H9 (cell line): ENCODE results near the gene CLINT1. TPM values are rescaled to one million over a fixed set of nuclear protein-coding genes. Genes with fewer than 3 reads are reported as not detected.

Experiments used
- DNase-seq: peaks from one replicate; pipeline ENCODE4 v3.0.0-alpha.2; 2017
- H2AFZ ChIP-seq: one replicate; pipeline ENCODE4 v1.6.1; 2013; ENCODE audit warnings: mild to moderate bottlenecking, low read length, control low read depth, moderate library complexity
- H2AK5ac ChIP-seq: 2 replicates; pipeline ENCODE4 v1.6.1; 2013; ENCODE audit warnings: low read length, control low read depth, mixed read lengths; ENCODE audit not compliant: insufficient read length
- H2BK120ac ChIP-seq: one replicate; pipeline ENCODE4 v1.6.1; 2013; ENCODE audit warnings: low read depth, mild to moderate bottlenecking, low read length, control low read depth, inconsistent platforms; ENCODE audit not compliant: poor library complexity, severe bottlenecking
- H2BK12ac ChIP-seq: 2 replicates; pipeline ENCODE4 v1.6.1; 2013; ENCODE audit warnings: low read length, control low read depth, mixed read lengths, low read depth; ENCODE audit not compliant: insufficient read length
- H2BK15ac ChIP-seq: 2 replicates; pipeline ENCODE4 v1.6.1; 2013; ENCODE audit warnings: low read depth, low read length, control low read depth
- H2BK20ac ChIP-seq: one replicate; pipeline ENCODE4 v1.6.1; 2013; ENCODE audit warnings: low read depth, mild to moderate bottlenecking, low read length, control low read depth, inconsistent platforms; ENCODE audit not compliant: poor library complexity, severe bottlenecking
- H2BK5ac ChIP-seq: 2 replicates; pipeline ENCODE4 v1.6.1; 2013; ENCODE audit warnings: low read length, control low read depth, mixed read lengths; ENCODE audit not compliant: insufficient read length
- H3K14ac ChIP-seq: 2 replicates; pipeline ENCODE4 v1.6.1; 2013; ENCODE audit warnings: low read length, control low read depth; ENCODE audit not compliant: insufficient read depth
- H3K18ac ChIP-seq: 2 replicates; pipeline ENCODE4 v1.6.1; 2013; ENCODE audit warnings: low read depth, mild to moderate bottlenecking, mixed read lengths, low read length, control low read depth; ENCODE audit not compliant: insufficient read length
- H3K23ac ChIP-seq: 2 replicates; pipeline ENCODE4 v1.6.1; 2013; ENCODE audit warnings: low read length, control low read depth, mixed read lengths, low read depth; ENCODE audit not compliant: insufficient read length
- H3K23me2 ChIP-seq: 2 replicates; pipeline ENCODE4 v1.6.1; 2013; ENCODE audit warnings: low read depth, mild to moderate bottlenecking, mixed read lengths, low read length, control low read depth; ENCODE audit not compliant: insufficient read length, poor library complexity, severe bottlenecking
- H3K27ac ChIP-seq: 2 replicates; pipeline ENCODE4 v1.5.1; 2013; ENCODE audit warnings: low read length, control low read depth, mixed read lengths, low read depth; ENCODE audit not compliant: insufficient read length
- H3K27me3 ChIP-seq: 2 replicates; pipeline ENCODE4 v1.6.1; 2013; ENCODE audit warnings: low read length, control low read depth, inconsistent platforms; ENCODE audit not compliant: insufficient read depth
- H3K4ac ChIP-seq: 2 replicates; pipeline ENCODE4 v1.6.1; 2013; ENCODE audit warnings: low read depth, mild to moderate bottlenecking, control low read depth, inconsistent platforms, low read length, moderate library complexity
- H3K4me1 ChIP-seq: 2 replicates; pipeline ENCODE4 v1.6.1; 2013; ENCODE audit warnings: low read length, control low read depth, inconsistent platforms; ENCODE audit not compliant: insufficient read depth
- H3K4me2 ChIP-seq: 2 replicates; pipeline ENCODE4 v1.6.1; 2013; ENCODE audit warnings: low read length, control low read depth, mixed read lengths; ENCODE audit not compliant: insufficient read length, insufficient read depth
- H3K56ac ChIP-seq: 2 replicates; pipeline ENCODE4 v1.6.1; 2013; ENCODE audit warnings: low read depth, mild to moderate bottlenecking, mixed read lengths, low read length, control low read depth; ENCODE audit not compliant: insufficient read length
- H3K79me1 ChIP-seq: 2 replicates; pipeline ENCODE4 v1.6.1; 2013; ENCODE audit warnings: low read depth, mild to moderate bottlenecking, moderate library complexity, low read length, control low read depth, inconsistent platforms; ENCODE audit not compliant: insufficient read depth, poor library complexity, severe bottlenecking
- H3K79me2 ChIP-seq: 2 replicates; pipeline ENCODE4 v1.6.1; 2013; ENCODE audit warnings: low read length, control low read depth, inconsistent platforms; ENCODE audit not compliant: insufficient read depth
- H3K9ac ChIP-seq: 2 replicates; pipeline ENCODE4 v1.6.1; 2013; ENCODE audit warnings: low read length, control low read depth, mixed read lengths; ENCODE audit not compliant: insufficient read length; ENCODE audit errors: extremely low read depth
- H3K9me3 ChIP-seq: one replicate; pipeline ENCODE4 v1.6.1; 2013; ENCODE audit warnings: low read depth, low read length, inconsistent platforms; ENCODE audit not compliant: control insufficient read depth
- H3T11ph ChIP-seq: one replicate; pipeline ENCODE4 v1.6.1; 2013; ENCODE audit warnings: mild to moderate bottlenecking, low read length, control low read depth, inconsistent platforms
- H4K20me1 ChIP-seq: one replicate; pipeline ENCODE4 v1.6.1; 2013; ENCODE audit not compliant: control insufficient read depth, insufficient read length, insufficient read depth
- H4K5ac ChIP-seq: 2 replicates; pipeline ENCODE4 v1.6.1; 2013; ENCODE audit warnings: low read depth, mild to moderate bottlenecking, mixed read lengths, low read length, control low read depth; ENCODE audit not compliant: insufficient read length
- H4K8ac ChIP-seq: replicated peaks from 2 replicates; pipeline ENCODE4 v1.6.1; 2013; ENCODE audit warnings: low read length, control low read depth, mixed read lengths, low read depth; ENCODE audit not compliant: insufficient read length
- H4K91ac ChIP-seq: 2 replicates; pipeline ENCODE4 v1.6.1; 2013; ENCODE audit warnings: low read depth, mild to moderate bottlenecking, moderate library complexity, mixed read lengths, low read length, control low read depth; ENCODE audit not compliant: insufficient read length
- H3K27ac Mint-ChIP-seq, 3 experiments: 2 replicates in 2 of 3; 3 replicates in 1 of 3; pipeline ENCODE4 v1.8.0; 2020 to 2021; ENCODE audit warnings: mixed read lengths in 3 of 3, mild to moderate bottlenecking in 1 of 3, moderate library complexity in 1 of 3
- H3K27me3 Mint-ChIP-seq: 2 replicates; pipeline ENCODE4 v1.8.0; 2021; ENCODE audit warnings: low read depth, mild to moderate bottlenecking, moderate library complexity, mixed read lengths
- H3K36me3 Mint-ChIP-seq, 3 experiments: 2 replicates in 2 of 3; 3 replicates in 1 of 3; pipeline ENCODE4 v1.8.0; 2020 to 2021; ENCODE audit warnings: low read depth in 3 of 3, mixed read lengths in 3 of 3; ENCODE audit not compliant: insufficient read depth in 1 of 3
- H3K4me1 Mint-ChIP-seq, 2 experiments: 2 replicates each; pipeline ENCODE4 v1.8.0; 2020; ENCODE audit warnings: mixed read lengths in 2 of 2
- H3K4me3 Mint-ChIP-seq, 2 experiments: 2 replicates in 1 of 2; 3 replicates in 1 of 2; pipeline ENCODE4 v1.8.0; 2020 to 2021; ENCODE audit warnings: mild to moderate bottlenecking in 2 of 2, mixed read lengths in 2 of 2, moderate library complexity in 1 of 2
- H3K9me3 Mint-ChIP-seq, 2 experiments: 2 replicates in 1 of 2; 3 replicates in 1 of 2; pipeline ENCODE4 v1.8.0; 2020; ENCODE audit warnings: mild to moderate bottlenecking in 2 of 2, mixed read lengths in 2 of 2, moderate library complexity in 1 of 2
- WGBS: extraction: QIAGEN DNeasy Blood & Tissue Kit; methylation state at CpG from one replicate; pipeline ENCODE4 v1.1.7; 2013; ENCODE audit warnings: missing lambda C conversion rate, low lambda C conversion rate, mixed read lengths; ENCODE audit not compliant: insufficient read length; ENCODE audit errors: extremely low coverage; 5-methylcytosine and 5-hydroxymethylcytosine counted together
- total RNA-seq: library from RNA; stranded (reverse); gene quantifications from 2 replicates; pipeline ENCODE4 v1.2.1, GENCODE V29; 2021
- TF ChIP-seq, protein P1 (sequence below): fragments of 200-600 bp; sonication (generic); conservative IDR thresholded peaks from 3 replicates; pipeline ENCODE4 v1.8.0; 2021; ENCODE audit warnings: antibody characterized with exemption, mild to moderate bottlenecking

CLINT1 gene
- total RNA-seq, 1 experiment from 2014 or later: 79.1 TPM

DNA sequence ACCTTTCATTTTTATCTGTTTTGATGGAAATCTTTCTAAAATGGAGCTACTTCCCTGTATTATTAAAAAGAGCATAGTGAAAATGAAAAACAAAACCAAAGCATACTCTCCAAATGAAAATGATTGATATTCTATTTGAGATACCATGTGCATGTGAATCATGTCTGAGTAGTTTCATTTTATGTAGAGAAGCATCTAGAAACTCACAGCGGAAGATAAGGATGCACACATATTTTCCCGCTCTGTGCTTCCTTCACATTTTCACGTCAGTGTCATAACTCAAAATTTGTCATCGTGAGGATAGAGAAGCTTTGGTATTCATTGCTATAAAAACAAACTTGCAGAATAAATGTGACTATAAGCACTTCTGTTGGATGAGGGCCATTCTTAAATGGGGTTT is 34.0 kb upstream of the CLINT1 start:
- Histone ChIP-seq H3K18ac (no peak overlapping the region), H3K27ac (no peak overlapping the region), H2AK5ac (no peak overlapping the region), H3K79me1 (no peaks in the 10 kb centered on the region), H3K9ac (no peak overlapping the region), H3K9me3 (no peaks in the 10 kb centered on the region), H3K27me3 (no peaks in the 10 kb centered on the region), H2BK20ac (no peak overlapping the region), H4K20me1 (no peaks in the 10 kb centered on the region), H2BK120ac (no peak overlapping the region), H4K91ac (no peak overlapping the region), H2BK12ac (no peak overlapping the region), H3K56ac (no peak overlapping the region), H3T11ph (no peak overlapping the region), H3K4me2 (no peak overlapping the region), H3K14ac (no peak overlapping the region), H2AFZ (no peak overlapping the region), H4K8ac (no peak overlapping the region), H2BK5ac (no peak overlapping the region), H2BK15ac (no peak overlapping the region), H3K4ac (no peak overlapping the region), H3K23me2 (no peaks in the 10 kb centered on the region), H3K4me1 (peaks cover 3% of the 10 kb centered on the region; the same call in 1 of the 2 replicates), H3K23ac (no peak overlapping the region), H4K5ac (no peak overlapping the region), H3K79me2 (no peaks in the 10 kb centered on the region)
- H3K36me3 Mint-ChIP-seq: no peaks in the 10 kb centered on the region; a peak in 1 of 7 replicates
- peaks cover 2 to 6% of the 10 kb centered on the region in 2 experiments for H3K4me1 Mint-ChIP-seq
- peaks cover 0 to 2% of the 10 kb centered on the region in 2 experiments; a peak in 1 of 5 replicates for H3K9me3 Mint-ChIP-seq
- peaks cover 3% of the 10 kb centered on the region; the same call in 1 of the 2 replicates for H3K27me3 Mint-ChIP-seq
- H3K27ac Mint-ChIP-seq: 0 out of 7 replicates have a peak overlapping the region, but pooled peaks of 1 of the 3 experiments have one; percentile 28
- no peak overlapping the region for H3K4me3 Mint-ChIP-seq
- no CpG with 5 or more reads among the region's 4 CpGs for WGBS
- no peak for DNase-seq
- TF ChIP-seq, protein P1, sequence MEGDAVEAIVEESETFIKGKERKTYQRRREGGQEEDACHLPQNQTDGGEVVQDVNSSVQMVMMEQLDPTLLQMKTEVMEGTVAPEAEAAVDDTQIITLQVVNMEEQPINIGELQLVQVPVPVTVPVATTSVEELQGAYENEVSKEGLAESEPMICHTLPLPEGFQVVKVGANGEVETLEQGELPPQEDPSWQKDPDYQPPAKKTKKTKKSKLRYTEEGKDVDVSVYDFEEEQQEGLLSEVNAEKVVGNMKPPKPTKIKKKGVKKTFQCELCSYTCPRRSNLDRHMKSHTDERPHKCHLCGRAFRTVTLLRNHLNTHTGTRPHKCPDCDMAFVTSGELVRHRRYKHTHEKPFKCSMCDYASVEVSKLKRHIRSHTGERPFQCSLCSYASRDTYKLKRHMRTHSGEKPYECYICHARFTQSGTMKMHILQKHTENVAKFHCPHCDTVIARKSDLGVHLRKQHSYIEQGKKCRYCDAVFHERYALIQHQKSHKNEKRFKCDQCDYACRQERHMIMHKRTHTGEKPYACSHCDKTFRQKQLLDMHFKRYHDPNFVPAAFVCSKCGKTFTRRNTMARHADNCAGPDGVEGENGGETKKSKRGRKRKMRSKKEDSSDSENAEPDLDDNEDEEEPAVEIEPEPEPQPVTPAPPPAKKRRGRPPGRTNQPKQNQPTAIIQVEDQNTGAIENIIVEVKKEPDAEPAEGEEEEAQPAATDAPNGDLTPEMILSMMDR: no peak
